HepG2 (cell line): ENCODE results near the gene RTN4RL2. TPM values are rescaled to one million over a fixed set of nuclear protein-coding genes. Genes with fewer than 3 reads are reported as not detected.

Experiments
- ARNT2 ChIP-seq: sonication (generic); formaldehyde crosslinking; IDR thresholded peaks from 2 replicates; pipeline ENCODE4 v1.8.0; 2022; ENCODE audit warnings: mild to moderate bottlenecking, low read depth, missing genetic modification reagents, moderate library complexity
- BCL6 ChIP-seq: IDR thresholded peaks from 2 replicates; pipeline ENCODE4 v1.6.1; 2016; ENCODE audit warnings: missing genetic modification reagents, missing compliant biosample characterization
- DPF2 ChIP-seq: sonication (generic); formaldehyde crosslinking; IDR thresholded peaks from 2 replicates; pipeline ENCODE4 v1.4.0; 2020; ENCODE audit warnings: mild to moderate bottlenecking, low read depth, missing genetic modification reagents, borderline replicate concordance
- FOSL2 ChIP-seq: sonication (generic); formaldehyde crosslinking; IDR thresholded peaks from 2 replicates; pipeline ENCODE4 v1.4.0; 2020; ENCODE audit warnings: missing genetic modification reagents
- GATAD1 ChIP-seq: IDR thresholded peaks from 2 replicates; pipeline ENCODE4 v1.6.1; 2016; ENCODE audit warnings: missing genetic modification reagents, missing compliant biosample characterization
- KAT8 ChIP-seq: IDR thresholded peaks from 2 replicates; pipeline ENCODE4 v1.6.1; 2016; ENCODE audit warnings: missing genetic modification reagents, missing compliant biosample characterization
- KDM5B ChIP-seq: sonication (generic); formaldehyde crosslinking; IDR thresholded peaks from 2 replicates; pipeline ENCODE4 v1.4.0; 2020; ENCODE audit warnings: missing genetic modification reagents, mild to moderate bottlenecking, borderline replicate concordance
- KLF6 ChIP-seq: IDR thresholded peaks from 2 replicates; pipeline ENCODE4 v1.8.0; 2016; ENCODE audit warnings: missing biosample characterization, missing genetic modification reagents
- MED1 ChIP-seq: sonication (generic); formaldehyde crosslinking; IDR thresholded peaks from 2 replicates; pipeline ENCODE4 v1.4.0; 2020; ENCODE audit warnings: missing genetic modification reagents
- MIER3 ChIP-seq: IDR thresholded peaks from 2 replicates; pipeline ENCODE4 v1.6.1; 2016; ENCODE audit warnings: missing compliant biosample characterization, borderline replicate concordance
- NFKB2 ChIP-seq: sonication (generic); formaldehyde crosslinking; IDR thresholded peaks from 2 replicates; pipeline ENCODE4 v1.4.0; 2020; ENCODE audit warnings: missing genetic modification reagents, borderline replicate concordance
- SALL2 ChIP-seq: sonication (generic); formaldehyde crosslinking; IDR thresholded peaks from 2 replicates; pipeline ENCODE4 v1.8.1; 2023; ENCODE audit warnings: mild to moderate bottlenecking, missing genetic modification reagents, inconsistent platforms
- SKI ChIP-seq: fragments of 450-650 bp; IDR thresholded peaks from one replicate; pipeline ENCODE4 v1.6.1; 2018; ENCODE audit warnings: mild to moderate bottlenecking; ENCODE audit not compliant: partially characterized antibody
- SSRP1 ChIP-seq: IDR thresholded peaks from 2 replicates; pipeline ENCODE4 v1.6.1; 2016; ENCODE audit warnings: control low read depth
- STAG1 ChIP-seq: sonication (generic); formaldehyde crosslinking; IDR thresholded peaks from 2 replicates; pipeline ENCODE4 v1.4.0; 2020; ENCODE audit warnings: missing genetic modification reagents
- ZBTB38 ChIP-seq: sonication (generic); formaldehyde crosslinking; IDR thresholded peaks from 2 replicates; pipeline ENCODE4 v1.5.1; 2020; ENCODE audit warnings: mild to moderate bottlenecking, missing genetic modification reagents
- ZFX ChIP-seq: sonication (generic); formaldehyde crosslinking; IDR thresholded peaks from 2 replicates; pipeline ENCODE4 v1.4.0; 2020; ENCODE audit warnings: mild to moderate bottlenecking, low read depth, missing genetic modification reagents, moderate library complexity
- ZMYM4 ChIP-seq: sonication (generic); formaldehyde crosslinking; IDR thresholded peaks from 2 replicates; pipeline ENCODE4 v1.8.1; 2023; ENCODE audit warnings: mild to moderate bottlenecking, missing genetic modification reagents
- ZNF124 ChIP-seq: sonication (generic); formaldehyde crosslinking; IDR thresholded peaks from 2 replicates; pipeline ENCODE4 v1.4.0; 2020; ENCODE audit warnings: missing genetic modification reagents
- ZNF17 ChIP-seq: sonication (generic); formaldehyde crosslinking; IDR thresholded peaks from 2 replicates; pipeline ENCODE4 v1.5.0; 2020; ENCODE audit warnings: mild to moderate bottlenecking, missing genetic modification reagents
- ZNF205 ChIP-seq: IDR thresholded peaks from 2 replicates; pipeline ENCODE4 v1.6.1; 2018; ENCODE audit warnings: missing biosample characterization, missing genetic modification reagents
- ZNF282 ChIP-seq: fragments of 450-650 bp; IDR thresholded peaks from 2 replicates; pipeline ENCODE4 v1.6.1; 2018; ENCODE audit not compliant: partially characterized antibody
- ZNF605 ChIP-seq: sonication (generic); formaldehyde crosslinking; IDR thresholded peaks from 2 replicates; pipeline ENCODE4 v1.8.0; 2022; ENCODE audit warnings: mild to moderate bottlenecking, missing genetic modification reagents
- ZNF788 ChIP-seq: sonication (generic); formaldehyde crosslinking; IDR thresholded peaks from 2 replicates; pipeline ENCODE4 v1.5.0; 2020; ENCODE audit warnings: mild to moderate bottlenecking, missing genetic modification reagents, borderline replicate concordance
- ZNF792 ChIP-seq: IDR thresholded peaks from 2 replicates; pipeline ENCODE4 v1.6.1; 2016
- polyA plus RNA-seq, 8 experiments: library from polyadenylated mRNA; depleted of rRNA in 3 of 8; stranded (reverse) in 7 of 8; unstranded in 1 of 8; fragments of >200 nt; fragmentation: Illumina TruSeq in 4 of 8; extraction: Trizol in 4 of 8; gene quantifications; 2 replicates each; pipeline versions ENCODE4 v1.2.1 to v1.2.3, GENCODE V29; 2011 to 2016; ENCODE audit warnings: low read depth in 4 of 8, missing spikeins in 1 of 8, mixed read lengths in 1 of 8; ENCODE audit not compliant: insufficient read depth in 1 of 8
- total RNA-seq, 5 experiments: library from RNA; depleted of rRNA; stranded (reverse); fragments of >200 nt; fragmentation: Illumina TruSeq; extraction: Trizol; gene quantifications; 2 replicates each; pipeline ENCODE4 v1.2.3, GENCODE V29; 2016; ENCODE audit warnings: low read depth in 1 of 5
- TF ChIP-seq, protein P1 (sequence below): sonication (generic); formaldehyde crosslinking; IDR thresholded peaks from 2 replicates; pipeline ENCODE4 v1.5.0; 2020; ENCODE audit warnings: mild to moderate bottlenecking, missing genetic modification reagents
- TF ChIP-seq, protein P2 (sequence below): IDR thresholded peaks from 2 replicates; pipeline ENCODE4 v1.6.1; 2018; ENCODE audit warnings: missing genetic modification reagents, mild to moderate bottlenecking, missing compliant biosample characterization
- TF ChIP-seq, protein P3 (sequence below): IDR thresholded peaks from 2 replicates; pipeline ENCODE4 v1.6.1; 2016; ENCODE audit warnings: low read depth

The RTN4RL2 gene
- total and polyA plus RNA-seq, 2 of the 13 experiments (the other 11 are each of a cell fraction or from before 2014, with no cell fraction given): 1.3 to 4.3 TPM

DNA sequence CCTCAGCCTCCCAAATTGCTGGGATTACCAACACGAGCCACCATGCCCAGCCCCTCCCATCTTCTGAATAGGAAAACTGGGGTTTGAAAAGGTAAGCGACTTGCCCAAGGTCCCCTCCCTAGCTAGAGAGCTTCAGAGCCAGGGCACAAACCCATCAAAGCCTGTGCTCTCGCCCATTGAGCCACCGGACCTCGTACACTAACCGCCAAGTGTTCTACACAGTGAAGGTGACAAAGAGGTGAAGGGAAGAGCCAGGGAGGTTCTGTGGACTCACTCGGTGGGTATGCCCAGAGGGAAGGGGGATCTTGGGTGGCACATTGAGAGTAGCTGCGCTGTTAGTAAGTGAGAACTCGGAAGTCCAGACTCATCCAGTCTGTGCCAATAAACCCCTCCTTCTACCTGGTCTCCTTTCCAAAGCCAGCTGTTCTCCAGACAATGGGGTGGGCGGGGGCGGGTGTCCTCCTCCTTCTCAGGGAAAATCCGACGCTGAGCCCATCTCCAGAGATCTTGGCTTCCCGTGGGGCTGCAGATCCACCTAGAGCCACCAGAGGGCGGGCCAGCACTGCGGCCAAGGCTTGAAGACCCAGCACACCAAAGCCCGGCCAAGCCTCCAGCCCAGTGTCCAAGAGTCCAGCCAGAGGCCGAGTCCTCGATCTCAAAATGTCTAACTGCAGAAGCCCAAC, 3.2 kb upstream of the RTN4RL2 start (continued):
- peak; percentile 73; the same call in 1 of the 2 replicates for TF ChIP-seq ZNF205 (CRISPR knock-in tag)
- TF ChIP-seq ZNF788 (CRISPR knock-in tag): 0 out of 2 replicates have a peak, but pooled peaks have one; percentile 39
- peak; percentile 19 for TF ChIP-seq SKI
- peak; percentile 65; the same call in 1 of the 2 replicates for TF ChIP-seq ZMYM4 (CRISPR knock-in tag)
- TF ChIP-seq ZNF282: no peak
- TF ChIP-seq ZNF605 (CRISPR knock-in tag): no peak
- TF ChIP-seq FOSL2 (CRISPR knock-in tag): 0 out of 2 replicates have a peak, but pooled peaks have one; percentile 35
- TF ChIP-seq ZFX (CRISPR knock-in tag): peak; percentile 40; the same call in 1 of the 2 replicates
- TF ChIP-seq DPF2: 0 out of 2 replicates have a peak, but pooled peaks have one; percentile 11
- TF ChIP-seq, protein P1, sequence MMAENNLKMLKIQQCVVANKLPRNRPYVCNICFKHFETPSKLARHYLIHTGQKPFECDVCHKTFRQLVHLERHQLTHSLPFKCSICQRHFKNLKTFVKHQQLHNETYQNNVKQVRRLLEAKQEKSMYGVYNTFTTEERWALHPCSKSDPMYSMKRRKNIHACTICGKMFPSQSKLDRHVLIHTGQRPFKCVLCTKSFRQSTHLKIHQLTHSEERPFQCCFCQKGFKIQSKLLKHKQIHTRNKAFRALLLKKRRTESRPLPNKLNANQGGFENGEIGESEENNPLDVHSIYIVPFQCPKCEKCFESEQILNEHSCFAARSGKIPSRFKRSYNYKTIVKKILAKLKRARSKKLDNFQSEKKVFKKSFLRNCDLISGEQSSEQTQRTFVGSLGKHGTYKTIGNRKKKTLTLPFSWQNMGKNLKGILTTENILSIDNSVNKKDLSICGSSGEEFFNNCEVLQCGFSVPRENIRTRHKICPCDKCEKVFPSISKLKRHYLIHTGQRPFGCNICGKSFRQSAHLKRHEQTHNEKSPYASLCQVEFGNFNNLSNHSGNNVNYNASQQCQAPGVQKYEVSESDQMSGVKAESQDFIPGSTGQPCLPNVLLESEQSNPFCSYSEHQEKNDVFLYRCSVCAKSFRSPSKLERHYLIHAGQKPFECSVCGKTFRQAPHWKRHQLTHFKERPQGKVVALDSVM: peak; percentile 84
- peak; percentile 64; the same call in 1 of the 2 replicates for TF ChIP-seq MIER3
- TF ChIP-seq, protein P2, sequence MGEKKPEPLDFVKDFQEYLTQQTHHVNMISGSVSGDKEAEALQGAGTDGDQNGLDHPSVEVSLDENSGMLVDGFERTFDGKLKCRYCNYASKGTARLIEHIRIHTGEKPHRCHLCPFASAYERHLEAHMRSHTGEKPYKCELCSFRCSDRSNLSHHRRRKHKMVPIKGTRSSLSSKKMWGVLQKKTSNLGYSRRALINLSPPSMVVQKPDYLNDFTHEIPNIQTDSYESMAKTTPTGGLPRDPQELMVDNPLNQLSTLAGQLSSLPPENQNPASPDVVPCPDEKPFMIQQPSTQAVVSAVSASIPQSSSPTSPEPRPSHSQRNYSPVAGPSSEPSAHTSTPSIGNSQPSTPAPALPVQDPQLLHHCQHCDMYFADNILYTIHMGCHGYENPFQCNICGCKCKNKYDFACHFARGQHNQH: 0 out of 2 replicates have a peak, but pooled peaks have one; percentile 56
- peak; percentile 53; the same call in 1 of the 2 replicates for TF ChIP-seq ZNF792
- TF ChIP-seq STAG1 (CRISPR knock-in tag): peak; percentile 93
- TF ChIP-seq KAT8 (CRISPR knock-in tag): peak; percentile 62; the same call in 1 of the 2 replicates
- 0 out of 2 replicates have a peak, but pooled peaks have one; percentile 39 for TF ChIP-seq KDM5B (CRISPR knock-in tag)
- TF ChIP-seq NFKB2 (CRISPR knock-in tag): peak; percentile 46; the same call in 1 of the 2 replicates
- 0 out of 2 replicates have a peak, but pooled peaks have one; percentile 28 for TF ChIP-seq ARNT2
- TF ChIP-seq SALL2 (CRISPR knock-in tag): 0 out of 2 replicates have a peak, but pooled peaks have one; percentile 60
- TF ChIP-seq KLF6 (CRISPR knock-in tag): 0 out of 2 replicates have a peak, but pooled peaks have one; percentile 36
- TF ChIP-seq ZBTB38 (CRISPR knock-in tag): 0 out of 2 replicates have a peak, but pooled peaks have one; percentile 53
- 0 out of 2 replicates have a peak, but pooled peaks have one; percentile 29 for TF ChIP-seq SSRP1 (CRISPR knock-in tag)
- TF ChIP-seq, protein P3, sequence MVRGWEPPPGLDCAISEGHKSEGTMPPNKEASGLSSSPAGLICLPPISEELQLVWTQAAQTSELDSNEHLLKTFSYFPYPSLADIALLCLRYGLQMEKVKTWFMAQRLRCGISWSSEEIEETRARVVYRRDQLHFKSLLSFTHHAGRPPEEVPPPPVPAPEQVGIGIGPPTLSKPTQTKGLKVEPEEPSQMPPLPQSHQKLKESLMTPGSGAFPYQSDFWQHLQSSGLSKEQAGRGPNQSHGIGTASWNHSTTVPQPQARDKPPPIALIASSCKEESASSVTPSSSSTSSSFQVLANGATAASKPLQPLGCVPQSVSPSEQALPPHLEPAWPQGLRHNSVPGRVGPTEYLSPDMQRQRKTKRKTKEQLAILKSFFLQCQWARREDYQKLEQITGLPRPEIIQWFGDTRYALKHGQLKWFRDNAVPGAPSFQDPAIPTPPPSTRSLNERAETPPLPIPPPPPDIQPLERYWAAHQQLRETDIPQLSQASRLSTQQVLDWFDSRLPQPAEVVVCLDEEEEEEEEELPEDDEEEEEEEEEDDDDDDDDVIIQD (CRISPR knock-in tag): 0 out of 2 replicates have a peak, but pooled peaks have one; percentile 35
- TF ChIP-seq GATAD1 (CRISPR knock-in tag): peak; percentile 16; the same call in 1 of the 2 replicates
- TF ChIP-seq ZNF17 (CRISPR knock-in tag): no peak
- peak; percentile 72 for TF ChIP-seq MED1 (CRISPR knock-in tag)
- TF ChIP-seq ZNF124 (CRISPR knock-in tag): peak; percentile 57; the same call in 1 of the 2 replicates
- TF ChIP-seq BCL6 (CRISPR knock-in tag): peak; percentile 43; the same call in 1 of the 2 replicates
